GM18861 (cell line): ENCODE data around the gene PAPSS2.
"Not testable (repeated sequence)": the region's sequence is repeated elsewhere in the genome, so short reads cannot be mapped to it uniquely, and the experiment has no call there.

Source experiments
- ATAC-seq: cut with Tn5 transposase; IDR thresholded peaks from one replicate; pipeline ENCODE4 v1.9.1; 2021; ENCODE audit not compliant: unreplicated experiment

The PAPSS2 gene

DNA sequence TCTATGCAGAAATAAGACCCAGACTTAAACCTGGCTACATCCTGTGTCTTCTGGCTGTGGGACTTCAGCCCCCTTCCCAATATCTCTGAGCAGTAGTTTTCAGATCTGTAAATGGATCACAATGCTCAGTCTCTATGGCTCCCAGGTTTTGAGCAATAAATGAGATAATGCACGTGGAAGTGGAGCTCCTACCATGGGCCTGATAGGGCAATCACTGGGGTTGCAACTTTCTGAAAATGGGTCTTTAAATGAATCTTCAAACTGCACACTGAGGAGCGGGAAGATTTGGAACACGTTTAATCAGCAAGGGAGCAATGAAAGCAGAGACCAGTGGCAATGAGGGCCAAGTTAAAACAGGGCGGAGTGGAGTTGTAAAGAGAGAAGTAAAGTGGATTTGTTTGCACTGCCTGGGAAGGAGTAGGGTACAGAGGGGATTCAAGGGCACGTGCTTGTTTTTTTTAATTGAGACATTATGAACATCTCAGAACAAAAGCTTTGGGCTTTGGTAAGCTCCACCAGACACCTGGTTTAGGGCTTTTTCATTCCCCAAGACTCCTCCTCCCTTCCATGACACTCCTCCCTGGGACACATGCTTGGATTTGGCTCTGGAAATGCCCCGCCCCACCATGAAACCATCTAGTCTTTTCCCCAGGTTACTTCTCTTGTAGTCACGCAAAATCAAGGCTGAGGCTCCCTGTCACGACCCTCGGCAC, 42.7 kb downstream of the PAPSS2 start:
- ATAC-seq = no peak

DNA sequence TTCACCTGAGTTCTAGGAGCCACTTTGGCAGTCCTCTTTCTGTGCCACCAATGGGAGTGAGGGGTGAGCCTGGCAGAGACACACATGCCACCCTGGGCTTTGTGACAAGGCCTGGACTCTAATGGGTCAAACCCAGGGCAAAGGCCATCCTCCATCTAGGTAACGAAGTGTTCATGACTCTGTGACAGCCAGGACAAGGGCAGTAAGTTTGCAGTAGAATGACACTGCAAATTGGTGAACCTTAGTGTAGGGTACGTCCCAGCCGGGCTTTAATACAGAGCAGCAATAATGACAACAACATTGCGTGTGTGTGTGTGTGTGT, 43.3 kb downstream of the PAPSS2 start:
- no peak for ATAC-seq

DNA sequence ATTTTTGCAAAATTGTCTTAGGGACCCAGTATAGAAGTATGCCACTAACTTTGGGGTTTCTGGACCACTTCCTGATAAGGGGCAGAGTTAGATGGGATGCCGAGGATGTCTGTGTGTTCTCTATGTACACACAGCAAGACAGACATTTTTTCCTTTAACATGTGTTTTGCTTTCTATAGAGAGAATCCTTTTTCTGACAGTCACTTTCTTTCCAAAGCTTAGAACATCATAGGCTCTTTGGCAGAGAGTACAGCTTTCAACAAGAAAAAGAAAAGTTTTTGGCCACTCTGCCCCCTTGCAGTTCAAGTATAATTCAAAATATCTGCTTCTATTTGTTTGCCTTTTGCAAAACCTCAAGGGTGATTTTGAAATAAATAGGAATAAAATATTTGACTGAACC, 44.1 kb downstream of the PAPSS2 start:
- ATAC-seq = no peak

DNA sequence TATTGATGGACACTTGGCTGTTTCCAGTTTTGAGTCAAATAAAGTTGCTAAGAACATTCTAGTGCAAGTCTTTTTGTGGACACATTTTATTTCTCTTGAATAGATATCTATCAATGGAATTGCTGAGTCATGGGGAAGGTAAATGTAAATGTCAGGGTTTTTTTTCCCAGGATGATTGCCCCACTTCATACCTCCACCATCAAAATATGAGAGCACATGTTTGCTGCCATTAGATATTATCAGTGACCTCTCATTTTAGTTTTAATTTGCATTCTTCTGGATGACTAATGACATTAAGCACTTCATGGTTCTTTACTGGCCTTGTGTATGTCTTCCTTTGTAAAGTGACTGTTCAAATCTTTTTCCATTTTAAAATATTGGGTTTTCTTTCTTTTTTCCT, 45.7 kb downstream of the PAPSS2 start:
- ATAC-seq = no peak

DNA sequence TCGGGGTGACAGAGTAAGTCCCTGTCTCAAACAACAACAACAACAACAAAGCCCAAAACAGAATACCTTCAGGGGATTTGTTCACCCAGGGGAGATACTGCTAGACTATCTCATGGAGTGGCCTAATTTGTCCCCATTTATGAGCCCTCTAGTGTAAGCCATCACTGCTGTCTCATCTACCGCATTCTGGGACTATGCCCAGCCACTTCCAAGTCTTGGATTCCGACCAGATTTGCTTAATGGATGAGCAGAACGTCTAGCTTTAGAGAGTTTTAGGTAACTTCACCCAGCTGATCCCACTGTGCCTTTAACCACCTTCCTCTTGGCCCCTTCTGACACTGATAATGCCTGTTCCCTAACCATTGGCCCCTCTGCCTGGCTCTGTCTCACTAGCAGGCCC, 47.1 kb downstream of the PAPSS2 start:
- ATAC-seq = no peak

DNA sequence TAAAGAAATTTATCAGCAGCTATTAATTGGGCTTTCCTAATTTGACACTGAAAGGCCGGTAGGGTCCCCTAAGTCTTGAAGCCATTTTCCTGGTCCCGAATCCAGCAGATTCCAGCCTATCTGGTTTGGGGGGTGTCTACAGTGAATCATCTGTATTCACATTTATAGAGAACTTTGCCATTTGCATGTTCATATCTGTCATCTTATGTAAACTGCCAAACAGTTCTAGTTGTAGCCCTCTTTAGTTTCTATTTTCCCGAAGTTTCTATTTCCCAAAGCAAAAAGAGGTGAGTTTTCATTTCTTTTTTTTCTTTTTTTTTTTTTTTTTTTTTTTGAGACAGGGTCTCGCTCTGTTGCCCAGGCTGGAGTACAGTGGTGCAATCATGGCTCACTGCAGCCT, 47.6 kb downstream of the PAPSS2 start:
- ATAC-seq = no peak

DNA sequence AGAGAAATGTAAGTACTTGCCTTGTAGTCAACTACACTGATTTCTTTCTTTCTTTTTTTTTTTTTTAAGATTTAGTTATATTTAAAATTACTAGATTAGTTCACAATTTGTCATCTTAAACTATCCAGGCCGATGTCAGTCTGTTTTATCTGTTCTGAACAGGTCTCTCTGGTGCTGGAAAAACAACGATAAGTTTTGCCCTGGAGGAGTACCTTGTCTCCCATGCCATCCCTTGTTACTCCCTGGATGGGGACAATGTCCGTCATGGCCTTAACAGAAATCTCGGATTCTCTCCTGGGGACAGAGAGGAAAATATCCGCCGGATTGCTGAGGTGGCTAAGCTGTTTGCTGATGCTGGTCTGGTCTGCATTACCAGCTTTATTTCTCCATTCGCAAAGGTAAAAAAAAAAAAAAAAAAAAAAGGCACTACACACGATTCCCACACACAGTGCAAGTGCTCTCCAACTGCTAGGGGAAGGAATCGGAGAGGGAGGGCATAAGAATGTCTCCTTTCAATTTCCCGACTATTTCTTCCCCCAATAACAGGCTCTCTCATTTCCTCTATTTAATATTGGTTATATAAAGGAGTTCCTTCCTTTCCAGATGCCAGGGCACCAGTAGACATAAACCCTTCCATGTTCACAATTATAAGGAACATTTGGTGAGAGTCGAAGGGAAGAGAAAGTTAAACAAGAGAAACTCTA, 53.4 kb downstream of the PAPSS2 start:
- no peak for ATAC-seq

DNA sequence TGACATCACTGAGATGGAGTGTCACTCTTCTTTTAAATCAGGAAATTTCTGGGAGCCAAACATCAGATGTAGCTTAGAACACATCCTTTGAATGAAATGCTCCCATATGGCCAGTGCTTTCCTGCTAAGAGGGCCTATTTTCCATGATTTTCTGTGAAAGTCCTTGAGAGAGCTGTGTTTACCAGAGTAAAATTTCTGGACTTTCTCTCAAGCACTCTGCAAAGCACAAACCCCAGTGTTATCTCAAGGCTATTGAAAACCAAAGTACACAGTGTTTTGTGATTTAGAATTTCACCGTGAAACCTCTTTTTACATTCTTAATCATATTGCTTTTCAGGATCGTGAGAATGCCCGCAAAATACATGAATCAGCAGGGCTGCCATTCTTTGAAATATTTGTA, 54.0 kb downstream of the PAPSS2 start:
- ATAC-seq = no peak

DNA sequence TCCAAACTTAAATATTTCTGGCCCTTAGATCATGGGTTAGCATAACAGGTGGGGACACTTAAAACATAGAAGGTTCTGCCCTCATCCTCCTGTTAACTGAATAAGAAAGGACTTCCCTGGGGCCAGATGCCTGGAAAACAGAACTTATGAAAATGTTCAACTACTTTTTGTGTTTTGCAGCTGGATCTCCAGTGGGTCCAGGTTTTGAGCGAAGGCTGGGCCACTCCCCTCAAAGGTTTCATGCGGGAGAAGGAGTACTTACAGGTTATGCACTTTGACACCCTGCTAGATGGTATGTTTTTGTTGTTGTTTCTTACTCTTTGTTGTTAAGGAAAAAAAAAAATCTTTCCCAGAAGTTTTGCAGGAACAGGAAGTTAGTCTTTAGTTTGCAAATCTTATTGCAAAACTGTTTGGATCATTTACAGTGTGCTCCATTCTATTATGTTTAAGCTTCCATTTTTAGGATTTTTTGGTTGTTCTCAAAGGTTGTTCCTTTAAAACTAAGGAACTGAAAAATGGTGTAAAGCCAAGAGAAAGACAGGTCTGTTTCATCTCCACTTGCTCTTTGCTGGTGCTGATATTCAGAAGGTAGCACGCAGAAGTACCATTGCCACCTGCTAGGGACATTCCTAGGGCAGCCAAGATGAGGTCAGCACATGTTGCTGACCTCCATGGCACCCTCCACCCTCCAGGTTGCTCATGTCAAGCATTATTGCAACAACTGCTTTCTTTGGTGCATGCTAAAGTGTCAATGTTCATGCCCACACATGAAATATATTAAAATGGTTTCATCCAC, 56.1 kb downstream of the PAPSS2 start:
- ATAC-seq = no peak

DNA sequence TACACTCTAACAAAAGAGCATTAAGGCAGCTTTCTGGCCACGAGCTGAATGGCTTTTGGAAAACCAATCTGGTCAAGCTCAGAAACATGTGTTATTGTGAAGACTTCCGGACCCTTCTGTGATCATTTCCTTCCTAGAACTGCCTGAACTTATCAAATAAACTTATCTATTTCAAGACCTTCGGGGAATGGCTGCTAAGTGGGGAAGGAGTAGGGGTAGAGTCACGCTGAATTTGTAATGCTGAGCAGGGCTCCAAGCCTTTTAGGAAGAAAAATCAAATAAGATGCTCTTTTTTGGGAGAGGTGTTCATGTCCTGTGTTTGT, 56.6 kb downstream of the PAPSS2 start:
- no peak for ATAC-seq

DNA sequence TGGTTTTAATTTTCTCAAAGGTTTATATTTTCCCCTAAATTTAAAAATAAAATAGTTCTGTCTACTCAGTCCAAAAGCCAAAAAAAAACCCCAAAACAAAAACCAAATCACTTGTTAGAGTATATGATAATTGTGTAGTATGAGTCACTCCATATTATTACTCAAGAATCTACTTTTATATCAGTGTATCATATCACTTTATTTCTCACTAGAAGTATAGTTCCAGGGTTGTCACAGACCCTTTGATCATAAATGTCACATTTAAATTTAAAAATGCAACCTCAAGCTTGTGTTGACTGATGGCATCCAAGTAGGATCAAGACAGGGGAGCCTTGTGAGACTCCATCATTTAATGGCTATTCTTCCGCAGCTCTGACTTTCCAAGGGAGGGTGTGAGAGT, 61.0 kb downstream of the PAPSS2 start:
- no peak for ATAC-seq

DNA sequence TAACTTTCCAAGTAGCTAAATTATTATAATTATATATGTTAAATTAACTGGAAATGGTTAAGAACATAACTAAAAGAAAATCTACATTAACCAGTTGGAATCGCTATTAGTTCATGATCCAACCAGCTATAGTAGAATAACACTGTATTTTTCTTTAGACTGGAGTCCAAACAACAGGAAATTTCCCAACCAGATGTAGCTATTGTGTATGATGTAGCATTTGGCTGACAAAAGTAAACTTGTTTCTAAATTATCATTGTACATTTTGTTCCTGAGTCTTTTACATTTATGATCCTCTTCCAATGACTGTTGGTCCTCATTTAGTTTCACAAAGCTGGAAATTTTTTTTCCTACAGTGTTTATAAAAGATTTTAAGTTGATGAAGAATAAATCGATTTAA, 62.1 kb downstream of the PAPSS2 start:
- ATAC-seq = no peak

DNA sequence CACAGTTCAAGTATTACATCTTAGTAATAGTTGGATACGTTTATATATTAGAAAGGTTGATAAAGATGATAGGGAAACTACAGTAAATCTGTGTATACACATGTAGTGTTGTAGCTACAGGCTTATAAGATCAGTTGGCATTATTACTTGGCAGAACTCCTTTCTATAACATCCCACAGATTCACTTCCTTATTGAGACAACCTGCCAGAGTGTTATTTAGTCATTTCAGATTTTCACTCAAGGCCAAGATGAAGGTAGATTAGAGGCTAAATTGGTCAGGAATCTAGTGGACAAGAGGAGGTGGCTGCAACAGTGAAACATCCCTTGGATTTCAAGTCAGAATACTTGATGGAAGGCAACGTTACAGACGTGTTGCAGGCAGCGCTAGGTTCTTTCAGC, 63.0 kb downstream of the PAPSS2 start:
- no peak for ATAC-seq

DNA sequence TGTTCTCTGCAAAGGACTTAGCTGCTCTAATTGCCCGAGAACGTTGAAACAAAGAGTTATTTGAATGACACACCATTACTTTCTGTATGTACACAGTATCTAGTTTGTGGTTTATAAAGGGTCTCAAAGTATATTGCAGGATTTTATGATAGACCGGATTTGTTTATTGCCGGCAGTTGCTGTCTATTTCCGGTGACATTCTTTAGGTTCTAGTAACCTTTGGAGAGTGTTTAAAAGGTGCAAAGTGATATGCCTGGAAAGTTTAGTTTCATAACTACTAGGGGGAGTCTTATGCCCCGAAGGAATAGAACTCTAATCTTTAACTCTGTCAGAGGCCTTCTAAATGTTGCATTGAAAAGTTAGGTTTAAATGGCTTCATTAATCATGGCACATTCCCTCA, 63.8 kb downstream of the PAPSS2 start:
- no peak for ATAC-seq

DNA sequence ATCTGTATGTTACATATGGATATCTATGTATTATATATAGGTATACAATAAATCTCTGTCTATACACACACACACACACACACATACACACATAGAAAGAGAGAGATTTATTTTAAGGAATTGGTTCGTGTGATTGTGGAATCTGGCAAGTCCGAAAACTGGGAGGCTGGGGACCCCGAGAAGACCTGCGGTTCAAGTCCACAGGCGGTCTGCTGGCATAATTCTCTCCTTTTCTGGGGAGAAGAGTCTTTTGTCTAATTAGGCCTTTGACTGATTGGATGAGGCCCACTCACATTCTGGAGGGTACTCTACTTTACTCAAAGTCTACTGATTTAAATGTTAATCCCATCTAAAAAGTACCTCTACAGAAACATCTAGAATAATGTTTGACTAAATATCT, 65.1 kb downstream of the PAPSS2 start:
- no peak for ATAC-seq

DNA sequence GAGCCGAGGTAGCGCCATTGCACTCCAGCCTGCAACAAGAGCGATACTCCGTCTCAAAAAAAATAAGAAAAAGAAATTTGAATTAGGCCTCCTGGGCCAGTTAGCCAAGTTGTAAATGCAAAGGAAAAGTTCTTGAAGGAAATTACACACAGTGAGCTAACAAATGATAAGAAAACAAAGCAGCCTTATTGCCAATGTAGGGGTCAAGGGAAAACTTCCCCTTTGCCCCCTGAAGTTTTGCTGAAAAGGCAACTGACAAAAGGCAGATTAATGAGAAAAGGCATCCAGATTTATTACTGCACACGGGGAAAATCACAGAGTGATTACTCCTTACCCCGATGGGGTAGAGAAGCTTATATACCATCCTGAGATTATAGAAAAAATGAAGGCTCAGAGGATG, 70.3 kb downstream of the PAPSS2 start:
- ATAC-seq = no peak

DNA sequence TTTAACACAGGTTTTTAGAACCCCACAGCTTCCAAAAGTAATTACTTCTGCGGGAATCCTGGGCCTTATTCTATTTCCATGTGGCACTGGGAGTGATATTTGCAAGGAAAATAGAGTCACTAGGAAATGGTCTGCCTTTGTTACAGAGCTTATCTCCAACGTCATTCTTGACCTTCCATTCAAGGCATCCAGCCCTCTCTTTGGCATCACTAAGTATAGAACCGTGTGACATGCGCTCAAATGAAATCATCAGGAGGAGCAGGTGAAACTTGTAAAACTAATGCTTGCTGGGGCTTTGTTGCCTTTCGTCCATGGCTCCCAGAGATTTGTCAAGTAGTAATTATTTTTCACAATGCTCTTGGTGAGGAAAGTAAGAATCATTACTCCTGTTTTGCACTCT, 73.4 kb downstream of the PAPSS2 start:
- no peak for ATAC-seq

DNA sequence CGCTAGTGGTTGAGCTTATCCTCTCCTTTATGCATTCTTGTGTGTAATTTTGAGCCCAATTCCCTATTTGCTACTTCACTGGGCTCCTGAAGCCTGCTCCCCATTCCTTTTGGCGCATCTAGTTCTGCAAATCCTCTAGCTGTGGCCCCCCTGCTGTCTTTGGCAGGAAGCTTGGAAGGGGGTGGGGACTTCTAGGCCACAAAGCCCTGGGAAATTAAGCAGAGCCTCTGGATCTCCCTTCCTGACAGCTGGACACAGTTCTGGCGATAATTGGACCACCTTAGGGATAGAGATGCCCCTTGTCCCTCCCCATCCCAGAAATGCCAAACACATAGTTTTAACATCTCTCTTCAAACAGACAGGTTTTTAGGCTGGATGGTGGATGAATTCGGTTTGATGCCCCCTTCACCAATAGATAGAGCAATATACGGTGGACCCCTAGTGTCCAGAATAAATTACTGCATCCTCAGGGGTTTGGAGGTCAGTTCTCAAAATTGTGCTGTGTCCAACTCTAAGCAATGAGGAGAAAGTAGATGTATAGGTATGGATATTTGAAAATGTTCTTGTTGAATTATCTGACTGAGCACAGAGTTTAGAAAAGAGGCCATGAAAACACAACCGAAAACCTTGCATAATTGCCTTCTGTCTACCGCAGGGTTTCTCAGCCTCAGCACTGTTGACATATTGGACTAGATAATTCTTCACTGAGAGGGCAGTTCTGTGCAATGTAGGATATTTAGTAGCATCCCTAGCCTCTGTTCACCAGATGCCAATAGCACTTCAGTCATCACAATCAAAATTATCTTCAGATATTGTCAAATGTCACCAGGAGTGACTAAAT, 75.5 kb downstream of the PAPSS2 start:
- ATAC-seq = no peak

DNA sequence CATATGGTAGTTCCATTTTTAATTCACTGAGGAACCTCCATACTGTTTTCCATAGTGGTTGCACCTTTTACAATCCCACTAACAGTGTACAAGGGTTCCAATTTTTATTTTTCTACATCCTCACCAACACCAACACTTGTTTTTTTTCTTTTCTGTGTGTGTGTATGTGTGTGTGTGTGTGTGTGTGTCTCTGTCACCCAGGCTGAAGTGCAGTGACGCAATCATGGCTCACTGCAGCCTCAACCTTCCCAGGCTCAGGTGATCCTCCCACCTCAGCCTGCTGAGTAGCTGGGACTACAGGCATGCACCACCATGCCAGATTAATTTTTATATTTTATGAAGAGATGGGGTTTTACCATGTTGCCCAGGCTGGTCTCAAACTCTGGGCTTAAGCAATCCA, 78.6 kb downstream of the PAPSS2 start:
- not testable (repeated sequence) for ATAC-seq

DNA sequence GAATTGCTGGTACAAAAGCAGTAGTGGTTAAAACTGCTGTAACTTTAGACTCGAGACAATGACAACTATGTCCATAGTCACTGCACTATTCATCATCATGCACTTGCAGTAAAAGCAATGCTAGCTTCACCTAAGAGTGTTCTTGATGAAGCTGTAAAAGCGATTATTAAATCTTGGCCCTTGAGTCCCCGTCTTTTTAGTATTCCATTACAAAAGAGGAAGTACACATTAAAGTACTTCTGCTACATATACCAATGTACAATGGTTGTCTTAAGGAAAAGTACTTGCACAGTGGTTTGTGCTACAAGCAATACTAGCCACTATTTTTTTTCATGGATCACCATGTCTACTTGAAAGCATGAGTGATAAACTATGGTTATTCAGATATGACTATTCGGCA, 80.0 kb downstream of the PAPSS2 start:
- ATAC-seq = no peak

DNA sequence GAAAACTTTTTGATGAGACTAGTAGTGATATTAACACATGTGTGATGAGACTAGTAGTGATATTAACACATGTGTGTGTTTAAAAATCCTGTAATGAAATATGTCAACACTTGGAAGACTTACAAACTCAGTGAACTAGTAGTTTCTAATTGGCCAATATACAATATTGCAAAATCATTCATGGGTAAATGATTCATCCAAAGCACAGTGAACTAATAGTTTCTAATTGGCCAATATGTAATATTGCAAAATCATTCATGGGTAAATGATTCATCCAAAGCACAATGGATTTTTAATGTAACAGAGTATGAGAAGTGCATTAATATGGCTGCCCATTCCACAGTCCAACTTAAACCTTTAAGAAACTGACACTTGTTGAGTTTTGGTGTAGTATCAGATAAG, 80.6 kb downstream of the PAPSS2 start:
- ATAC-seq = no peak
